Ramos (cell line): ENCODE measurements around the gene VSTM2B.

Experiments
- in situ Hi-C: fragments of 300-500 bp; cut with MboI; formaldehyde crosslinking; loops from one replicate; pipeline ENCODE4 v1.14.3; 2022; ENCODE audit warnings: low sequenced_read_pairs; ENCODE audit not compliant: unreplicated experiment

Gene VSTM2B

GRCh38 chr19:29495091-29495490, 30.7 kb upstream of the VSTM2B start:
- in situ Hi-C loops = no loop called here

- in situ Hi-C loops = no loop called here
Observed at GRCh38 chr19:29495901-29496441, 29.8 kb upstream of the VSTM2B start.

- in situ Hi-C loops = no loop called here
Observed at GRCh38 chr19:29497241-29497640, 28.6 kb upstream of the VSTM2B start.

- in situ Hi-C loops = no loop called here
Observed at GRCh38 chr19:29497686-29498436, 27.9 kb upstream of the VSTM2B start.

- in situ Hi-C loops = no loop called here
Observed at GRCh38 chr19:29499261-29499920, 26.4 kb upstream of the VSTM2B start.

GRCh38 chr19:29499921-29500590, 25.7 kb upstream of the VSTM2B start:
- in situ Hi-C loops = no loop called here

GRCh38 chr19:29501816-29502580, 23.8 kb upstream of the VSTM2B start:
- in situ Hi-C loops = no loop called here

GRCh38 chr19:29502581-29502850, 23.3 kb upstream of the VSTM2B start:
- in situ Hi-C loops = no loop called here

GRCh38 chr19:29503140-29503758, 22.5 kb upstream of the VSTM2B start:
- in situ Hi-C loops = no loop called here

GRCh38 chr19:29503785-29504184, 22.0 kb upstream of the VSTM2B start:
- in situ Hi-C loops = no loop called here

GRCh38 chr19:29504454-29504853, 21.3 kb upstream of the VSTM2B start:
- in situ Hi-C loops = no loop called here

GRCh38 chr19:29505097-29505824, 20.5 kb upstream of the VSTM2B start:
- in situ Hi-C loops = no loop called here

GRCh38 chr19:29506619-29506911, 19.2 kb upstream of the VSTM2B start:
- in situ Hi-C loops = no loop called here

GRCh38 chr19:29507081-29507860, 18.5 kb upstream of the VSTM2B start:
- in situ Hi-C loops = no loop called here

- in situ Hi-C loops = no loop called here
Observed at GRCh38 chr19:29508181-29508580, 17.6 kb upstream of the VSTM2B start.

GRCh38 chr19:29509456-29509855, 16.3 kb upstream of the VSTM2B start:
- in situ Hi-C loops = no loop called here

- in situ Hi-C loops = no loop called here
Observed at GRCh38 chr19:29510701-29511265, 15.0 kb upstream of the VSTM2B start.

- in situ Hi-C loops = no loop called here
Observed at GRCh38 chr19:29511768-29512167, 14.0 kb upstream of the VSTM2B start.

- in situ Hi-C loops = no loop called here
Observed at GRCh38 chr19:29512748-29513147, 13.0 kb upstream of the VSTM2B start.
